GM21367 (cell line): ENCODE data around the gene GOLIM4.

Source experiments
- ATAC-seq: cut with Tn5 transposase; IDR thresholded peaks from one replicate; pipeline ENCODE4 v1.9.1; 2021; ENCODE audit not compliant: unreplicated experiment

The GOLIM4 gene

DNA sequence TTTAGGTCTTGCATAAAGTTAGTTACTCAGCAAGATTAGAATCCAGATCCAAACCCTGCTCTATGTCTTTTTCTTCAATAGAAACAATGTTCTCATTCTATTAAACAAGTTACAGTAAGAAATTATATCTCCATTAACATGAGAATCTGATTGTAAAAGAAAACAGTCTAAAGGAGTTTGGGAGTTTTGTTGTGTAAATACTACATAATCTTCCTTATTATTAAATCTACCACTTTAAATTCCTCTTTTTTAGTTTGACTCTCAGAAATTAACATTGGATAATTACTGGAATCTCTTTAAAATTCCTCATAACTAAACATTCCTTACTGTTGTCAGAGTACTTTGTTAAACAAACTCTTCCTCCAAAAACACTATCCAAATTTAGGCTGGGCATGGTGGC, 1.7 kb upstream of the GOLIM4 start:
- ATAC-seq, result no peak

DNA sequence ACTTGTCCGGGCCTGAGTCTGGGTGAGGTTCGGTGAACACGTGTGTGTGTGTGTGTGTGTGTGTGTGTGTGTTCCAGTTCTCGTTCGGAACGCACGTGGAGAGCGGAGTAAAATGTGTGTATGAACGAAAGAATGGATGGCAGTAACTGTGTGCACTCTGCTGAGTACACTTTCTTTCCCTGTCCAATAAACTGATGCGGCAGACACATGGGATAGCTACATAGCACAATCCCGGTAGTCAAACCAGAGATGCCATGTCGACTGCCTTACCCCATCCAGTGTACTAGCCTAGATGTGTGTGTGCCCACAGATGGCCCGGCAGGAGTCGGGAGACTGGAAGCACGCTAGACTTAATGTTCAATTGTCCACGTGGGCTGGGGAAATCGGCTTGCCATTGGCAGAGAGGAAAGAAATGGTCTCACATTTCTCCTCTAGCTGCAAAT, 507 bp upstream of the GOLIM4 start:
- peak; percentile 12 for ATAC-seq

DNA sequence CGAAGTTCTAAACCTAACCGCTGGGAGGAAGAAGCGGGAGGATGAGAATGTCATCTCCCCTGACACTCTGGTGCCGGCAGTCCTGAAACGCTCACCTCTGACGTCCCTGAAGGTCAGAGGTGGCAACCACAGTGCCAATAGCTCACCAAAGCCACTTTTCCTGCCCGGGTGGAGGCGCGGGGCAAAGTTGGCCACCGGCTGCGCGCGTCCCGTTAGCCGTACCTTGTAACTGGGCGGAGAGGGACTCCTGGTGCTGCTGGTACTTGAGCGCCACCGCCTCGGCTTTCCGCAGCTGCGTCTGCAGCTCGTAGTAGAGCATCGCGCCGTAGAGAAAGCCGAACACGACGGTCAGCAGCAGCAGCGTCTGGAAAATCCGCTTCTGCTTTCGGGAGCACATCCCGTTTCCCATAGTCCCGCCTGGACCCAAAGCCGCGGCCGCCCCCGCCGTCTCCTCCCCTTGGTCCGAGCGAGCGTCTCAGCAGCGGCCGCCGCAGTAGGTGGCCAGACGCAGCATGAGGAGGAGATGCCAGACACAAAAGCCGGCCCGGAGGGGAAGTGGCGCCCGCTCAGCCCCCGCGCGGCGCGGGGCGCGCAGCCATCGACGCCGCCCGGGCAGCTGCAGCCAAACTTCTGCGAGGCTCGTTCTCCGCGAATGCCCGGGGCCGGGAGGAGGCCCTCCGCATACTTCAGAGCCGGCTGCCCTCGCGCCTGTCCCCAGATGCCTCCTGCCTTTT, 680 bp downstream of the GOLIM4 start:
- peak; percentile 38 for ATAC-seq

DNA sequence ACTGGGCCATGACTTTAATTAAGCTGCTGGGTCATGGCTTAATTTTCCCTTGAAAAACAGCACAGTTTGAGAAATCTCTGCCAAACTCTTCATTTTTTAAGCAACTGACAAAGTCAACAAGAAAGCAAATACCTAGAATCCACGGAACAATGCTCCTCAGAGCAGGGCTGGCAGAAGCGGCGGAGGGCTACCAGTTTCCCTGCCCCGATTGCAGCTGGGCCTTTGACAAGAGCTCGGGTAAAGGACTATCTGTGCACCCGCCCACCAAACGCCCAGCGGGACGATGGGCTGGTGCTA, 1.2 kb downstream of the GOLIM4 start:
- ATAC-seq, result no peak

DNA sequence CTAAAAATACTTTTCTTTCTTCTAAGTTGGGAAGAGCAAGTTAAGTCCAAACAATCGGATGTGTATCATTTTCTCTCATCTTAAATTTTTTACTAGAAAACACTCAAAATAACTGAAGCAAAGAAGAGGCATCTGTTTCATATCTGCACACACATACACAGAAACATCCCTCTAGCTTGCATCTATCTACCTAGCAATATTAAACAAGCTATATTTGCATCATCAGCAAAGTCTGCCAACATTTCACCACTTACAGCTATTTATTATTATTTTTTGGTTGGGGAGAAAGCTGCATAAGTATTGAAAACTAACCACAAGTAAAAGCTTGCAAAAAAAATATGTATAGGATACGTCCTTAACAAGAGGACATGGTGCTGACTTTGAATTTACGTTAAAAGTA, 1.9 kb downstream of the GOLIM4 start:
- no peak for ATAC-seq

DNA sequence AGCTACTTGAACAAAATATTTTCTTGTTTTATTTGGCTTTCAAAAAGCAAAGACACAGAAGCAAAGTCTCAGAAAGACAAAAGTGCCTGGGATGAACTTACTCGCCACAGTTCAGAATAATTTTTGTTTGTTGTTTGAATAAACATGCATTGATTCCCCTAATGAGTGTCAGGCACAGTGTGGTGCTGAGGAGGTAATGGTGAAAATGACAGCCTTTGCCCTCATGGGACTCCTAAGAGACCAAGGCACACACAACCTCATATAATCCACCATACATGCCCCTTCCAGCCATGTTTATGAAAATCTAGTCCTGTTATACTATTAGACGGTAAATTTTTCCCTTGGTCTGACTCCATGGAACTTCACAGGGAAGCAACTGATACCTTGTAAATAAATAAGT, 2.5 kb downstream of the GOLIM4 start:
- no peak for ATAC-seq

DNA sequence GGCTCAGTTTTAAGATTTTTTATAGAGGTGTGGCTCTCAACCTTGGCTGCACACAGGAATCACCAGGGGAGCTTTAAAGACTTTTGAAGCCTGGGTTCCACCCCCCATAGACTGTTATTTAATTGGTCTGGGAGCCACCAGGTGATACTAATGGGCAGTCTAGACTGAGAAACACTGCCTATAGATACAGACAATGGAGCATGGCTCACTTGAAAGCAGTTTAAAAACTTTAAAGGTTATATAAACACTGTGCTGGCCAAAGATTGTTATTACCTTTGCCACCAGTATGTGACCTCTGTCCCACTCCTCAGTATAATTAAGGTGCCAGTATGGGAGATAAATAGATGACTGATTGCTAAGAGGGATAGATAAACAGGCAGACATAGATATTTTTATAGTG, 3.8 kb downstream of the GOLIM4 start:
- ATAC-seq, result no peak

DNA sequence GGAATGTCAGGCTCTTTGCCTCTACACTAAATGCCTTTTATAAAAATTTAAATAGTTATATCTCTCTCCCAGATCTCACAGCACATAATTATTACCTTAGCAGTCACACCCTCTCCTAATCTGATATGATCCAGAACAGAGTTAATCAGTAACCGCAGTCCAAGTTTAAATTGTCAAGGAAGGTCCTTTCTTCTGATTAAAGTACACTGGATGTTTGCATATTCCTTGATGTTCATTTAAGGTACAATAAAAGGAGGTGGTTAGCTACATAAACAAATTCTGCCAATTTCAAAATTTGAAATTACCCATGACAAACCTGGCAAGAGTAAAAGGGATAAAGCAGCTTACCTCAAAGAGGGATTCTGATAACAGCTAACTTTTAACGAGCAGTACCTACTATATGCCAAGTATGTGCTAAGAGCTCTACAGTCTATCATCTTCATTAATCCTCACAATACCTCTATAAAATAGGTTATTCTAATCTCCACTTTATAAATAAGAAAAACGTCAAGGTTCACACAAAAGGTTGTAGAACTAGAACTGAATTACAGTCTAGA, 4.3 kb downstream of the GOLIM4 start:
- ATAC-seq, result no peak

DNA sequence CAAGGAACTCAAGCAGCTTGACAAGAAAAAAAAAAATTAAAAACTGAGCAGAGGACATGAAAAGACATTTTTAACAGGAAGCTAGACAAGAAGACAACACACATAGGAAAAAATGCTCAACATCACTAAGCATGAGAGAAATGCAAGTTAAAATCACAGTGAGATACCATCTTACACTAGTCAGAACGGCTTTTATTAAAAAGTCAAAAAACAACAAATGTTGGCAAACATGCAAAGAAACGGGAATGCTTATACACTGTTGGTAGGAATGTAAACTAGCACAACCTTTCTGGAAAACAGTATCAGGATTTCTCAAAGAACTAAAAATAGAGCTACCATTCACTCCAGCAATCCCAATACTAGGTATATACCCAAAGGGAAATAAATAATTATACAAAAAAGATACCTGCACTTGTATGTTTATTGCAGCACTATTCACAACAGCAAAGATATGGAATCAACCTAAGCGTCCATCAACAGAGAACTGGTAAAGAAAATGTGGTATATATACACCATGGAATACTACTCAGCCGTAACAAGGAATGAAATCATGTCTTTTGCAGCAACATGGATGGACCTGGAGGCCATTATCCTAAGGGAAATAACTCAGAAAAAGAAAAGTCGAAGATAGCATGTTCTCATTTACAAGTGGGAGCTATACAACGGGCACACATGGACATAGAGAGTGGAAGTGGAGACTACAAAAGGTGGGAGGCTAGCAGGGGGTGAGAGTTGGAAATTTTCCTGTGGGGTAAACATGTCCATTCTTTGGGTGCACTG, 5.2 kb downstream of the GOLIM4 start:
- ATAC-seq, result no peak

DNA sequence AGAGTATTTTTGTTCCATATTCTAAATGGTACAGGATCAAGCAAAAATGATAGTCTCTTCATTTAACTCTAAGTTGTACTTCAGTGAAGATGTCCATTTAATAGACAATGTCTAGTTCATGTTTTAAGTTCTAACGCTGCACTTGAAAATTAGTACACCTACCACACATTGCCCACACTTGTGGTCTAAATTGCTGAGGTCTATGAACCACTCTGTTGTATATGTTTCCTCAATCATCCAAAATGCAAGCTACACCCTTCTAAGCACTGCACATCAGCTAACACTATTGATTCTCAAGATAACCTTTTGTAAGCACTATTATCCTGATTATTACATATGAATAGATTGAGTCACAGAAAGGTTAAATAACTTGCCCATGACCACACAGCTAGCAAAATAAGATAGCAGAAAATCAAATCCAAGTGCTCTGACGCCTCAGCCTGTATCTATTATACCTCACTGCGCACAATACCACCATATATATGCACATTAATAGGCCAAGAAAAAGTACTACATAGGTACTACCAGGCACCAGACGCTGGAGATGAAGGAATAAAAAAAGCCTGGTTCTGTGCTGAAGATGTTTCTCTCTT, 6.4 kb downstream of the GOLIM4 start:
- ATAC-seq, result no peak

DNA sequence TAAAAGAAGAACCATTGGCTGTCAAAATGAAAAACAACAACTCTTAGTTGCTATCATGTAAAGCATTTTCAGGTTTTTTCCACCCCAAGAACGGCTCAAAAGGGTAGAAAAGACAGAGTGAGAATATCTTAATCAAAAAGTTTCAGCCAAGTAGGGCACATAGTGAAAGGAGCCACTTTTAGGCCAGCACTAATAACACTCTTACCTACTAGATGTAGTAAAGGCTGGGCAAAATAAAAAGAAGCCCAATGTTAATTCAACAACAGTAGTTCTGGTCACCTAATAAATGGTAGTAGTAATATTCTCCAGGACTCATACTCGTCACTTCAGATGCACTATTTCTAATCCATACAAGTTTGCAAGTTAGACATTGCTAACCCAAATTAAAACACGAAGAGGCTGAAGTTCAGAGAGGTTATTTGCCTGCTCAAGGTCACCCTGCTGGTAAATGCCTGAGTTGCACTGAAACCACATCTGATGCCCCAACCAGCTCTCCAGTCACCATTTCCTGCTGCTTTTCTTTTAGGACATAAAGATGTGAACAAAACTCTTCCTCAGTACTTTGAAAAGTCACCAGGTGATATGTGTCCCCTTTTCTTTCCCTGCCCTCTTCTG, 7.5 kb downstream of the GOLIM4 start:
- peak; percentile 69 for ATAC-seq

DNA sequence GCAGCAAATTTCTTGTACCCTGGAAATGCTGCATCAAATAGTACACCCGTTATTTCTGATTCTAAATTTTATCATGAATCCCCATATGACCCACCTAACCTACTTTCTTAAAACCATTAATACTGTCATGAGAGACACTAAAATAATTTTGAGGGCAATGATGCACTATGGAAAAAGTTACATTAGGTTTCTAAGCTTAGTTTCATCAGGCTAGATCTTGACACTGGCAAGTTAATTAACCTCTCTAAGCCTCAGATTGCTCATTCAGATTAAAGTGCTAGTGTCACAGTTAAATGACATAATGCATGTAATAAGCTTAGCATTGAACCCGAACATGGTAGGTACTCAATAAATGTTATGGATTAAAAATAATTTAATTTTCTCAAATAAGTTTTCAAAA, 8.2 kb downstream of the GOLIM4 start:
- ATAC-seq, result no peak

DNA sequence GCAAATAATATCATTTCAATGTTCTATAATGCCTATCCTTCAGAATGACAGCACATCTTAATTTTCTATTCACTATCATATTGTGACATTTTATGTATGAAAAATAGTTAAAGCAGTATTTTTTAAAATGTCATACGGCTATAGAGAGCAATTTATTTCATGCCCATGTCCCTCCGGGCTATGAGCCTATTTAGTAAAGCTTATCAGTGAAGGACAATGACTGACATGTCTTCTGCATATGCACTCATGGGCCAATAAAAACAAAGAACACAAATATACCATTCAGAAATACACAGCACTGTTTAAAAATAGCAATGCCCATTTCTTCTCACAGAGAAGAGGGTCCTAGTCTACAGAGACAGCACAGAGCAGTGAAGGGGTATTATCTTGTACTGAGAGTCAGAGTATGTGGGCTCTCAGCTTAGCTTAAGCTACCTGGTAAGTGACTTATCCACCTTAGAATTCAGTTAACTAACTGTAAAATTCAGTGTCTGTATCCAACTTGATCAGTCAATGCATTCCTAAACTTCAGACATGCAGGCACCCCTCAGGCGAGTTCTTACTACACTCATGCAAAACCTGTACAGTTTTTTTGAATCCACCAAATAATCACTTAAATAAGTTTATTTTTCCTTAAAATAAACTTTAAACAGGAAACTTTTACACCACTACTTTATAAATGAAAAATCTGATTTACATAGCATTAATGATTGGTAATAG, 9.0 kb downstream of the GOLIM4 start:
- no peak for ATAC-seq

DNA sequence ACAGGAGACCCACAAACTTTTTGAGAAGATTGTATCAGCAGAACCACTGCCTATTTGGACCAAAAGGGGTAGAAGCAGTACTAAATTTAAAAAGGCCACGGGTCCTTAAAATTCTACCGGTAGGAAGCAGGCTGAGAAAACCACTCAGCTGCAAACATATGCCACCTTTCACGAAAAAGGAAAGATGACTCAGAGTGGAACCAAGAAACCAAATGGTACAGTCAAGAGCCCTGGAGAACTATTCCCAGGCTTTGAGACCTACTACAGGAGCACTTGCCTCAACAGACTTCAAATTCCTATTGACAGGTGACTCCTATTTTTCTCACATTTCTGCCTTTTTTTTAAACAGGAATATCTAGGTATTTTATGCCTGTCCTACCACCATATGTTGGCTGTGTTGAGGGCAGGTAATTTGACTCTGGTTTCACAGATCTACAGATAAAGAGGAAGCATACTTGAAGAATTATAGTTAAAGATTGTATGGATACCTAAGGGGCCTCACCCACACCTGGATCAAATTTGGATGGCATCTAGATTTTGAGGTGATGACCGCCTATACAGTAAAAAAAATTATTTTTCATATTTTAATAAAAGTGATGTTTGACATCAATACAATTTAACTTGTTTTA, 10.1 kb downstream of the GOLIM4 start:
- peak; percentile 58 for ATAC-seq

DNA sequence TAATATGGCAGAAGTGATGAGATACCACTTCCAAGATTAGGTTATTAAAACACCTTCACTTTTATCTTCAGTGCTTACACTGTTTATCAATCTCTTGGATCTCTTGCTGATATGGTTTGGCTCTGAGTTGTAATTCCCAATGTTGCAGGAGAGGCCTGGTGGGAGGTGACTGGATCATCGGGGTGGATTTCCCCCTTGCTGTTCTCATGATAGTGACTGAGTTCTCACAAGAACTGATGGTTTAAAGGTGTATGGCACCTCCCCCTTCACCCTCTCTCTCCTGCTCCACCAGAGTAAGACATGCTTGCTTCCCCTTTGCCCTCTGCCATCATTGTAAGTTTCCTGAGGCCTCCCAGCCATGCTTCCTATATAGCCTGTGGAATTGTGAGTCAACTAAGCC, 11.8 kb downstream of the GOLIM4 start:
- ATAC-seq, result no peak

DNA sequence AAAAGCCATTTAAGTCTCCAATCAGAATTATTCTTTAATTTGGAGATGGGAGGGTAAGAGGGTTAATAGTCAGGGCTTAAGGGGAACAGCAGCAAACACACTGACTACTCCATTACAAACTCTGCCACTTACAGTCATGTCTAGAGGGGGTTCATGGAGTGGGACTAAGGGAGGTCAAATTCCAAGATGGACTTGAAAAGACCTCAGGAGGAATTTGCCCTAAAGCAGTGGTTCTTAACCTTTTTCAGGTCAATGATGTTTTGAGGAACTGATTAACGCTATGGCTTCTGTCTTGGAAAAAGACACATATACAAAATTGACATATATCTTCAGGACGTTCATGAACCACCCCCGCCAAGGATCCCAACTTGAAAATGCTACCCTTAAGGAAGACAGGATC, 13.9 kb downstream of the GOLIM4 start:
- ATAC-seq, result no peak

DNA sequence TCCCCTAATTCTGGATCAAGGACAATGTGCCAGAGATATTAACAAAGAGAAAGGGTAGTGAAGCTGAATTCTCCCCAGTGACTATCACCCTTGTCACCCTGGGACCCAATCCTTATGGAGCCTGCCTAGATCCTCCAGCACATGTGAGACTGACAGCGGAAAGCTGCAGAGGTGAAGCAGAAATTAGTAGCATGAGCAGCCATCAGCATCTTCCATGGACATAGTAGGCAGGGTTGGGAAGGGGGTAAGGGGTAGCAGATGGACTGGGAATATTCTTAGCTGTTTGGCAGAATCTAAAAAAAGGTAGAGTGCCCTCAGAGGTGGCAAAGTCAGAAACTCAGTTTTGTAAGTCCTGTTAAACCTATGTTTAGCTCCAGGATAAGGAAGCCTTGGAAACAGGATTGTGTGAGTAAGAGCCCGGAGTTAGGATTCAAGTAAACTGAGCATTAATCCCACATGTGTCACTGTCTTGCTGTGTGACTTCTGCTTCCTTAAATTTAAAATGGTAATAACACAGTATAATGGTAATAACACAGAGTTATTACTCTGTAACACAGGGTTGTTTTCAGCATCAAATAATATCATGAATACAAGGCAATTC, 14.5 kb downstream of the GOLIM4 start:
- no peak for ATAC-seq

DNA sequence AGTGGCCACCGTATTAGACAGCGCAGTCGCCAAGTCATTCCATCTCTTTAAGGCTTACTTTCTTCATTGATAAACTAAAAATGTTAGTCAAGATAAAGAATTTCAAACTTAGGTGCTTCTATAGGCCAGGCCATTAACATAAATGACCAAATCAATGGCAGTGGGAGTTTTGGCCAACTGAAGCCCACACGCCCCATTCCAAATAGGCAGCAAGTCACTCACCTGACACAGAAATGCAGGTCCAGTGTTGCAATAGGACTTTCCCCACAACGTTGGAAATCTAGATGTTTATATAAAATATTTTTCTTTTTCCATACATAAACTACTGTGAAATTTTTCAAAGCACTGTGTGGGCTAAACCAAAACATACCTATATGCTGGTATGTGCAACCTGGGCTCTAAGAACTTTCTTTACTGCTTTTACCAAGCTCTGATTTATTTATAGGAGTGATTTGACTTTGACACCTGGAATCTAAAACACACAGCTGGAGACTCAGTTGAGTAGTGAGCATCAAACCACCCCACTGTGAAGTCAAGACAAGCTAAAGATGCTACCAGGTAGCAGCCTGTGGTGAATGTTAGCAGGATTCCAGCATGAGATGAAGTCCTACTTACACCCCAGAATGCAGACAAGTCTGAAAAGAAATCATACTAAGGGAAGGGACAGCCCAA, 15.1 kb downstream of the GOLIM4 start:
- ATAC-seq, result no peak

DNA sequence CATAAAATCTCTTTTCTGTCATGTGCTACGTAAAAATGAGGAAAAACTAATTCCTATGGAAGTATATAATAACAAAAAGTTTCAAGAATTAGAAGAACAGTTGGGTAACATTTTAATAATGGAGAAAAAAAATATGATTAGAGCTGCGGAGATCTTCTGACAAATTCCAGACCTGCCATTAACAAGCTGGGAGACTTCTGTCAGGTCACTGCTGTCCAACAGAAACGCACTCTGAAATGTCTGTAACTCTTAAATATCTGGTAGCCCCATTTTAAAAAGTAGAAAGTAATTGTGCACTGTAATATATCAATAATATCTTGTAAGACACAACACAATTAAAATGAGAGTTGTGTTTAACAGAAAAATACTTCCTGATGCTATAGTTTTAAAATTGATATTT, 15.7 kb downstream of the GOLIM4 start:
- ATAC-seq, result no peak

DNA sequence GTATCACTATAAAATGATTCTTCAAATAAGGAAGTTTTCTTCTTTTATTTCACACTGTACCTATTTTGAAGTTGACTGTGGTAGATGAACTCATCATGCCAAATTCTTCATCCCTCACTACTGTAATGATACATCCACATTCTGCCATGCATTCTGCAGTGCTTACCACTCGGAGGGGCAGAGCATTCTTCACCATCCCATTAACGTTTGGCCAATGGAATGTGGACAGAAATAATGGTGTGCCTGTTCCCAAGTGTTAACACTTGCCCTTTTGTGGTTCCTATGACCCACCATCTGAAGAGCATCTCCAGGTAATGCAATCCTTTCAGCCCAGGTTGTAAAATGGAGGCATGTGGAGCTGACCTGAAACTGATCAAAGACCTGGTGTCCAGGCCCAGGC, 18.6 kb downstream of the GOLIM4 start:
- ATAC-seq, result no peak
